M059J (cell line): ENCODE measurements around the gene LRRC18. TPM values are rescaled to one million over a fixed set of nuclear protein-coding genes. Genes with fewer than 3 reads are reported as not detected.

Experiments
- DNase-seq: peaks from one replicate; pipeline ENCODE4 v3.0.0-alpha.2; 2012; ENCODE audit warnings: low read depth
- total RNA-seq: library from RNA; depleted of rRNA; stranded (reverse); fragments of >200 nt; shearing (Covaris generic); gene quantifications from 2 replicates; pipeline ENCODE4 v1.2.3, GENCODE V29; 2014

The LRRC18 gene
- total RNA-seq, 1 experiment from 2014 or later: not detected

DNA sequence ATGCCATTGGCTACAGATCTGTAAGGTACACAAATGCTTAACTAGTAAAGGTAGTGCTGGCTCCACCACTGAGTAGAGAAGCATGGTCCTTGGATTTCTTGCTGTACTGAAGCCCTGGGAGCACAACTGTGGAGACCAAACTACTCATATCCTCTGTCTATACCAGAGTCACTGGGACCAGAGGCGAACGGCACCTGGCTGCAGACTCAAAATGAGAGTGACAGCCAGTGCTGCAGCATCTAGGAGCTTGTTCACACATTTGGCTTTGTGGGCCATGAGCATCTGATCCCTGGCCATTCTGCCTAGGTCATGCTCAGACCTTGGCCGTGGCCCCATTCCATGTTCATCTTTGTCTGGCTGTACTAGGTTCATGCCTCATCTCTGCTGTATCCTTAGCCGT, 31.9 kb downstream of the LRRC18 start:
- DNase-seq: no peak

DNA sequence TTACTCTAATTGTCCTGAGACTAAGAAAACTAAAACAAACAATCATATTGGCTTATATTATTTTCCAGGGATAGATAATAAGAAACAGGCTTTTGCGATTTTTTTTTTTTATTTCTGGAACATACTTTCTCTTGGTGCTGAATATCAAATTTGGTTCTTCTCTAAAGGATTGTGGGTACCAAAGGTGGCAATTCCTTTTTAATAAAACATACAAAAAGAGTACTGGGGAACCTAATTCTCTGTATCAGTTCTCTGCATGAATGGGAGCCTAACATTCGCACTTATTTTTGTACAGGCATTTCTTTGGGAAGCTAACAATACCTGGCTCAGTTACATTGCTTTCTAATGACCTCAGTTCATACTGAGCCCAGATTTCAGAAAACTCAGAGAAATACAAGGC, 32.8 kb downstream of the LRRC18 start:
- DNase-seq: no peak

DNA sequence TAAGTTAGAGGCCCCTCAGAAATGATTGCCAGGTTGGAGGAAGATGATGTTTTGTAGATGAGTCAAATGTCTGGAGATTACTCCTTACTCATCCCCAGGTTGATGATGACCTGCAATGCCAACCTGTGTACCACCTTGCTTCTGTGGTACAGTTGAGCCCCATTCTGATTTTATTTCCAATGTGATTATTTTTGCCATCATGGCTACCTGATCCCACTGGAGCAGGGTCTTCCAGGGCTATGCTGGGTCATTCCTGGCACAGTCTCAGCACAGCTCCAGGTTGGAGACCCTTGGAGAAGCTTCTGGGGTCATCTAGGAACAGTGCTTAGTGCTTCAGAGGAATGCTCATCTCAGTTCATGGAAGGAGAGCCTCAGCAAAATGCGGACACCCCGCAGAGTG, 34.3 kb downstream of the LRRC18 start:
- no peak for DNase-seq

DNA sequence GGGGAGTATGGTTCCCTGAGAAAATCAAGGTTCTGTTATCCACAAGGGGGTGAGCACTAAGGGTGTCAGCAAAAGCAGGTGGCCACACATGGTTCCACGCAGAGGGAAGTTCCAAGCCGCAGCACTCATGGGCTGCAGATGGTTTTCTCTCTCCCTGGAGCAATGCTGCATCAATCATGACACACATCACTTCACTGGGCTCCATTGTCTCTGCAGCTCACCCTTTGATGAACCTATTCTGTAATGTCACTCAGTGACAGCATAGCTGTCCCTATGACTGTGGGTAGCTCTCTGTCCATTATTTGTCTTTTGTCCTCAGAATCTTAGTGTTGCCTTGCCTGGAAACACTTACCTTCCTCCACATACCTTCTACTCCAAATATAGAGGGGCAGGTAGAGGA, 34.8 kb downstream of the LRRC18 start:
- DNase-seq: no peak

DNA sequence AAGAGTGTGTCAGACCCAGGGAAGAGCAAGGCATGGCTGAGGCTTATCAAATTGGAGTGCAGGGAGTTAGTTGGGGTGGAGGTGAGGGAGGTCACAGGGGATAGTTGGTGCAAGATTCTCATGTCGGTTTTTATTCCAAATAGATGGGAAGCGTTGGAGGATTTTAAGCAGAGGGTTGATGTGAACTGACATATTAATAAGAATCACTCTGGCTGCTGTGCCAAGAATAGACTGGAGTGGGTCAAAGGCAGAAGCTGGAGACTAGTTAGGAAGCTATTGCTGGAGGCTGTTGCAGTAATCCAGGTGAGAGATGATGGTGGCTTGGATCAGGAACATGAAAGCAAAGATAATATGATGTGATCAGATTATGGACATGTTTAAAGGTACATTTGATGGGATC, 36.5 kb downstream of the LRRC18 start:
- DNase-seq: no peak

DNA sequence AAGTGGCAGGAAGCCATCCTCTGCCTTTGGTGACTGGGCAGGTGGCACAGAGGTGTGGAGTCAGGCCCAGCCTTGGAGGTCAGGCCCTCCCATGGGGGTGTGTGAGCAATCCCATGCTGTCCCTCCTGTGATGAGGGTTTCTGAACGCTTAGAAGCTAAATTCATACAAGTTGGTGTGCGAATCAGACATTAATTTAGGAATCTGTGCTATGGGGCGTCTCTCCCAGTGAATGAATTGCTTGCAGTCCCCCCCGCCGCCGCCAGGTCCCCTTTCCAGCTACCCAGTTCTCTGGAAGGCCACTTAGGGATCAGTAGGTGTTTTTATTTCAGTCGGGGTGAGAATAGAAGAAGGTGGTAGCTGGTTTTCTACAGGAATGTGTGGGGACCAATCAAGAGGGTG, 37.5 kb downstream of the LRRC18 start:
- DNase-seq: no peak

DNA sequence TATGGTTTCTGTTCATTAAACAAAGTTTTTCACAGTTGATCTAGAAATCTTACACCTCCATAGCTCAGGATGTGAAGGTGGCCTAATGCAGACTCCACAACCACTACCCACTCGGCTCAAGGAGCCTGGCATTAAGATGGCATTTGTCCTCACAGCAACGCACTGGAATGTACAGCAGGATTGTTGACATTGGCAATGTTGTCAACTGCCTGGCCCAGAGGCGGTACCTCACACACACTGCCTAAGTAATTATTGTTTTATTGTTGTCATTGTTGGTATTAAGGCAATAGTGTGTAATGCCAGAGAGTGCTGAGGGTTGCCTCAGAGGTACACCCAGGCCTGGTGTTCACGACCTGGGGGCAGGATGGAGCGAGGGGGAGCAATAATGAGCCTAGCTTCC, 38.3 kb downstream of the LRRC18 start:
- DNase-seq: no peak

DNA sequence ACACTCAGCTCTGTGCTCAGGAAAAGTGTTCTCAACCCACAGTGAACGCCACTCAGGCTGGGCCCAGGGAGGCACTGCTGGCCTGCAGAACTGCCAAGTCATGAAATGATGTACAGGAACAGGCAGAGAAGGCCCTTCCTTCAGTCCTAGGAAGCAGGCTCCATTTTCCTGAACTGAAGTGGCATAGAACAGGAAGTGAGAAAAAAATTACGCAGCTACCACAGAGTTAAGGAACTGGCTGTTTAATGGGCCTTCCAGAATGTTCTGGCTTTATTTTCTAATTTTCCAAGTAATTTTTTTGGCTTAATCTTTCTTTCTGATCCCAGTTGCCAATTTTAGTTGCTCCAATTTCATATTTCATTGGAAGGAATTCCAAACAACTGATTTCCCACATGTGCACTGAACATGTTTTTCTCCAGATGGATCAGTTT, 39.3 kb downstream of the LRRC18 start:
- no peak for DNase-seq

DNA sequence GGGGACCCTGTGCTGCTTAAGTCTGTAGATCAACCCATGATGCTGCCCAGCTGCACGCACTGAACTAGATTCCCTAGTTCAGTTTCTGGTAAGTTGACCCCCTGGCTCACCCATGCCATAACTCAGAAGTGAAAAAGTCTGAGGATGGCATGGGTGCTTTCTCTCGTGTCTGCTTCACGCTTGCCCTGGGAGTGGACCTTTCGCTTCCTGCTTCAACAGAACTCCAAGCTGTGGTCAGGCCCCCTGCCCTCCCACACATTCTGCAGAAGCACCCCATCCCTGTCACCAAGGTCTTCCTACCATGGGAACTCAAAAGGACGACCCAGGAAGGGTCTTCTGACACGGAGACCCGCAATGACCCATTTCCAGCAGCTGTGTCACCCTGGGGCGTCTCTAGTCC, 39.9 kb downstream of the LRRC18 start:
- no peak for DNase-seq

DNA sequence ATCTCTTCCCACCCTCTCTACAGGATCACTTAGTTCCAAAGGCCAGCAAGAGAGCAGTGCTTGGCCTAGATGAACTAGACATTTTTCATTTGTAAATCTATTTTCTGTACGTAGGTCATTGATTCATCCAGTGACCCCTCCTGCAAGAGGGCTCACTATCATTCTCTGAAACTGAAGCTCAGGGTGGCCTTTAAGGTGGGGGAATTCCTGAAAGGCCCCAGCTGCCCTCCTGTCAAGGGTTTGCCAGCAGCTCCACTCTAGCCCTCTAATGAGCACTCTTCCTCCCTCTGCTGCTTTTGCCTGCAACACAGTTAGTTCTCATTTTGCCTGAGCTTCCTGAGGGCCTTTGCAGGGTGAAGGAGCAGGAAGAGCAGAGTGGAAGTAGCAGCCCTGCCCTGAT, 41.2 kb downstream of the LRRC18 start:
- no peak for DNase-seq

DNA sequence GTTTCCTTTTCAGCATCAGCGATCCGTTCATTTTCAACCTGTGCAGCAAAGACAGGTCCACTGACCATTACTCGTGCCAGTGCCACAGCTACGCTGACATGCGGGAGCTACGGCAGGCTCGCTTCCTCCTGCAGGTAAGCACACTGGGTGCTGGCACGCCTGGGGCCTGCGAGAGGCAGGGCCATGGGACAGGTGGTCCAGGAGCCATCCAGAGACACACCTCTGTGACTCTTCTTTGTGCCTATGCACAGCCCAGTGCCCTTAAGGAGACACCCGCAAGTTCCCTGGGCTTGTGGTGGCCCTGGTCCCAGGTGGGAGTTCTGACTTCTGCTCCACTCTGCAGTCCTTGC, 42.2 kb downstream of the LRRC18 start:
- DNase-seq: no peak

DNA sequence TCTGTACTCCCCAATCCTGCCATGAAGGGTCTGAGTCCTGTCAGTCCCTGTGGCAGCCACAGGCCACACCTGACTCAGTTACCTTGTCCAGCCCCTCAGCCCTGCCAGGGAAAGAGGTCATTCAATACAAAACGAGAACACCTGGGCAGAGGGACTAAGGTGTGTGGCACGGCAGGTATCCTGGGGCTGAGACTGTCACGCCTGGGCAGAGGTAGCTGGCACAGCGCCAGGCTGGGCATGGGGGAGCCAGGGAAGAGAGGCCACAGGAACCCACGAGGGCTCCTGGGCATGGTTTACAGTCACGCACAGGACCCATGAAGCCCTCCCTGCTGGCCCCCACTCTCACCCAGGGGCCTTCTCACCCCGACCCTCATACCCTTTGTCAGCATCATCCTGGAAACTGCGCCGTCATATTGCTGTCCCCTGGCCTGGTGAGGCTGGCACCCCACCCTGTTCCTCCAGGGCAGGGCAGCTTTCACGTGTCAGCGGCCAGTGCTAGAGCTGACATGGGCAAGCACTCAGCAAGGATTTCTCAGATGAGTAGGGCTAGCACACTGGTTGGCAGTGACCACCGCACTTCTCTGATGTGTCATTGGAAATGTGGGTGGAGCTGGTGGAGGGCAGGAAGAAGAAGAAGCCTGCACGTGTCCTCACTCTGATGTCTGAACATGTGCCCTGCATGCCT, 42.7 kb downstream of the LRRC18 start:
- DNase-seq: peak; percentile 18

DNA sequence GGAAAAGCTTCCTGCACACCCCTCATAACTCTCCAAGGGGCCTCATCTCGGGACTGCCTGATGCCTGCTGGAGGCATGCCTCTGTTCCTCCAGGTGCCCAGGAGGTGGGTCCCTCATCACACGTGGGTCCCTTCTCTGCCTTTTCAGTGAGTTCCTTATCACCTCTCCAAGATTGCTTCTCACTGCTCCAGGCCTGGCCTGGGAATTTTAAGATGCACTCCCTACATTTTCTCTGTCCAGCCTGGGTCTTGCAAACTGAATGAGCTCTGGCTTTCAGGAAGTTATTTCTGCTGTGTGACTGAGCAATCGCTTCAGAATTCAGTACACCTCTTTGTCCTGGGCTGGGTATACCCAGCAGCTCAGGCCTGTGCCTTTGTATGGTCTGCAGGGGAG, 43.8 kb downstream of the LRRC18 start:
- DNase-seq: no peak

DNA sequence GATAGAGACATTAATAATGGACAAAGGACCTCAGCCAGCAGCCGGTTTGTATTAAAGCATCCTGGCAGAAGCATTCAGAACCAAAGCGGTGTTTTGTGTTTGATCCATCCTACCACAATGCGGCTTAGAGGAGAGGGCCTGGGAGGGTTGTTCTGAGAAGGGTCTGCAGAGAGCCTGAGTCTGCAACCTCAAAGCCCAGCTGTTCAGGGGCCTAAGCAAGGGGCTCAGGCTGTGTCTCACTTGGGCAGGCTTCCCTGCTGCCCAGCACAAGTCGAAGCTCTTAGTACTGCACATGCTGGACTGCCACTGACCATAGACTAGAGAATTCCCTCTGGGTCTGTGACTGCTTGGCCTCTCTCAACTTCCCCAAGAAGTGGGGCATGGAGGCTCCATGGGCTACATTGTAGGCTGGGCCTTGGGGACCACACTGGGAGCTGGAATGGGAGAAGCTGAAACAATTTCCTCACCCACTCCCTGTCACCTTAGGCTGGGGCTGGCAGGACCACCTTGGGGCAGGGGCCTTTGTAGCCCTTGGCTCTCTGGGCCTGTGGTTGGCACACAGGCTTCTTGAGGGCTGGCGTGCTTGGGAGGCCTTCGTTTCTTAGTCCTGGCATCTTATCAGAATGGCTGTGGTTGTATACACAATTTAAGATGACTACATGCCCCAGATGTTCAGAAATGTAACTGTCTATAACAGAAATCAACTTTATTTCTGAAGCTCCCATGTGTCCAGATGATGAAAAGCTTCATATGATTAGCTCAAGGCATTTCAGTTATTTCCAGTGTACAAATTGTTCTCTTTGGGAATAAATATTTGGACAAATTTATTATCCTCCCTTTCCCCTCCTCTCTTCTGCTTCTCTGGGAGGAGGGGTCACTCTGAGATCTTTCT, 44.5 kb downstream of the LRRC18 start:
- no peak for DNase-seq

DNA sequence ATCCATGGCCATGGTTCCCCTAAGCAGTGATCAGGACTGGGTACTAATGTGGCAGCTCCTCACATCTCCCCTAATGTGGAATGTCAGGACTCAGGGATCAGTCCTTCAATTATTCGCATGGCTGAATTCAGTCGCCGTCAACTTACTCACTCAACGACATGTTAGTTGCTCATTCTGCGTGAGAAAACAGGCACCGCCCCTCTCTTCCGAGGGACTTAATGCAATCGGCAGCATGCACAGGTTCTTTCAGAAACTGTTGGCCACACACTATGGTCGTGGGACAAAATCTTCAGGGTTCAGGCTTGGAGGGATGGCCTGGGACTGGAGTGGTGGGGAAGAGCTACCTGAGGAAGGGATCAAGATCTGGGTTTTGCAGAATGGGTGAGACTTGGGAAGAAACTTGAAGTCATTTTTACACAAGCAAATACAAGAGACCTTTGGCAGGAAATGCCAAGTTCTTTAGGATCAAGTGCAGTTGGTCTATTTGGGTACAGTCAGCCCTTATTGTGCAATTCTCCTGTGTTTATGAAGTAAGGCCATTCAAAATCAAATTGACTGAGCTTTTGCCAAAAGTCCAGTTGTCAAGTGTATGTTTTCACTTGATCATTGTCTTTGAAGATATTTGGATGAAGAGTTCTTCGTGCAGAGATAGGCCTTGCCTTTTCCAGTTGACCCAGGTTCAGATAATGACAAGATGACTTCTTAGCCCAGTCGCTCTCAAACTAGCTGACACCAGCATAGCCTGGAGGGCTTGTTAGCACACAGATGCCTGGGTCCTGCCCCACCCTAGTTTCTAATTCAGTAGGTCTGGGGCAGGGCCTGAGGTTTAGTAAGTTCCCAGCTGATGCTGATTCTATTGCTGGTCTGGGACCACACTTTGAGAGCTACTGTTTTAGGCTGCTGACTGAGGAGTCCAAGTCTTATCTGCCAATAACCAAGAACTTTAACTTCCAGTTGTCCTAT, 48.5 kb downstream of the LRRC18 start:
- no peak for DNase-seq

DNA sequence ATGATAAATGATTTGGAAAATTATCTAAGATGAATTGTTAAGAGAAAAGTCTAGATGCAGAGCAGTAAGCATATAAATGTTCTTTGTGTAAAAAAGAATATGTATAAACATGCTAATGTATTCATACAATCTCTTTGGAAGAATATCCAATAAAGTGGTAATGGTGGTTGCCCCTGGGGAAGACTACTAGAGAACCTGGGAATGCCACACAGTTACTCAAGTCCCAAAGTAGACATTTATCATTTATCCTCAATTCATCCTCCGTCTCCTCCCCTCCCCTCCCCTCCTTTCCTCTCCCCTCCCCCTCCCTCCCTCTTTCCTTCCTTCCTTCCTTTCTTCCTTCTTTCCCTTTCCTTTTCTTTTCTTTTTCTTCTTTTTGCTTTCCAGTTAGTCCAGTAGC, 51.7 kb downstream of the LRRC18 start:
- no peak for DNase-seq

DNA sequence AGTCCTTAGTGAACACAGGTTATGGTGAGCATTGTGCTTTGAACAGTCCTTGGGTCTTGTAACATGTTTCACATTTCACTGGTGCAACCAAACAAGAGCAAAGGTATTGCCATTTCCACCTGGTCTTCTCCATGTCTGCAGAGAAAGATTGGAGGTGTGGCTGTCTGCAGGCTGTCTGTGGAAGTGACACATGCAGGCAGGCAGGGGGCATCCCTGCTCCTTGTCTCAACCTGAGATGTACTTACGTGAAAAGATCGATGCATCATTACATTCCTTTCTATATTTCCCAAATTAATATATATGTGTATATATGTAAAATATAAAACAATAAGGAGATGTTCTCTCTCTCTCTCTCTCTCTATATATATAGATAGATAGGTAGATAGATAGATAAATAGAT, 54.3 kb downstream of the LRRC18 start:
- peak; percentile 2 for DNase-seq

DNA sequence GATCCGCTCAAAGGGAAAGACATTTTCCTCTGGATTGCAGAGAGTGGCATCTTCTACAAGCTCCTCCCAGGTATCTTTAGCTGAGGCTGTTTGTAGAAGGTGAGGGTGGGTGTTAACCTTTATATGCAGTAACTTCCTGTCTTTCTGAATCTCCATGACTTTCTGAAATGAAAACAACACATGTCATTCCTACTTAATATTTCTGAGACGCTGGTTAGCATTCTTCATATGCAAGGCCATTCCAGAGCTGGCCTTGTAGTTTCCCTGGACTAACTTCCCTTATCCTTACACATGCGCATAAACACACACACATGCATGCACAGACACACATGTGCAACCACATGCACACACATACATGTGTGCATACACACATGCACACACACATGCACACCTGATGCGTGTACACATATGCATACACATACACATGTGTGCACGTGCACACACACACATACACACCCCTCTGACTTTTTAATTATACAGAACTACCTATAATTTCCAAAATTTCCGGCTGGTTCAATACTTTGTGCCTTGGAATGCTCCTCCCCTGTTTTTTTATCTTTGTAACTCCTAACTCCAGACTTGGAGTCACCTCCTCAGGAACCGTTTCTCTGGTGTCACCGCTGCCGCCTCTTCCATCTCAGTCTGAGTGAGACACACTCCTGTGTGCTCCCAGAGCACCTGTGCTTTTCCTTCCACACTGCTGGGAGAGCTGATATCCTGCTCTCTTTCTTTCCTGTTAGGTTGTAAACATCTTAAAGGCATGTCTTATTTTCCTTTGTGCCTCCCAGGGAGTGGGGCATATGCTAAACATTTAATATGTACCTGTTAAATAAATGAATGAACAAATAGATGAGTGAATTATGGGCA, 55.2 kb downstream of the LRRC18 start:
- no peak for DNase-seq

DNA sequence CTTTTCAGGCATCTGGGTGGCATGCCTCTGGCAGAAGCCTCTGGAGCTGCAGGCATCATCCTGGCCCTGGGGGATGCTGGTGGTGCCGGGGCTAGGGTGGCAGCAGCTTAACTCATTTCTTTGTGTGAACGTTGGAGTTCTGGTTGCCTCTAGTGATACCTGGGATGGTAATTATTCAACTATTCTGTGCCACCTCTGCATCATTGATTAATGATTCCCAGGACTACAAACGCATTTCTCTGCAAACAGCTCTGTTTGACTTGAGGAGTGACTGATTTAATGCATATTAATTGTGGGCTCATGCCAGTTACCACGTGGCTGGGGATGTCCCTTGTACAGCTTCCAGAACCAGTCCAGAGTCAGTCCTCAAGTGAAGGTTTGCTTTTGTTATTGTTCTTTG, 55.9 kb downstream of the LRRC18 start:
- no peak for DNase-seq

DNA sequence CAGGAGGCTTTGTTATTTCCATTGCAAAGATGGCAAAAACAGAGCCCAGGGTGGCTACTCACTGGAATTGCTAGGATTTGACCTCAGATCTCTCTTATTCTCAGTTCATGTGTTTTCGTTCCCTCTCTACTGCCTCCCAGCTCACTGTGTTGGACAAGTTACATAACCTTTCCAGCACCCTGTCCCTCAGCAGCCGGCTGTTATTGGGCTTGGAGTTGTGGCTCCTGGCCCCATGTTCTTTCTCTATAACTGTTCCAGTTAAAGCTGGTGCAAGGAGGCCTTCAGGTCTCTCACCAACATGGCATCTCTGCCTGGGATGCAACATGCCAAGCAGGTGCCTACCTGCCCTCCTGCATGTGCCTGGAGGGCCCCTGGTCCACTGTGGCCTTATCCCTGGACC, 56.8 kb downstream of the LRRC18 start:
- DNase-seq: no peak

DNA sequence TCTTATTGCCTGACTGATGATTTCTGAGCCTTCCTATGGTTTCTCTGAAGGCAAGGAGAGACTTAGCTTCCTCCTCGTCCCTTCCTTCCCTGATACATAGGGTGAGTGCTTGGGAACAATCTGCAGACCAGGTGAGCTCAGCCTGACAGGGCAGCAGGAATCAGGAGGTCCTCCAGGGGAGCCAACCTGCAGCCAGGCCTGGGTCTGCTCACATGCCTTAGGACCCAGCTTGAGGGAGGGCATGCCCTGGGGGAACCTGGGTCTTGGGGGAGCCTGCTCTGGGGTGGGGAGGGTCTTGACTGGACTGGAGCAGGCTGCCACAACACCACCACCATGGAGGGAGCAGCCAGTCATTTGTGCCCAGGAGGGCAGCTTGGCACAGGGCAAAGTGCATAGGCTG, 57.7 kb downstream of the LRRC18 start:
- no peak for DNase-seq
